Erythroblast (primary cell): ENCODE measurements around the gene SOX8.

Source experiments
- GATA1 ChIP-seq: IDR thresholded peaks from 2 replicates; pipeline ENCODE4 v1.6.1; 2011; ENCODE audit warnings: low read depth, mild to moderate bottlenecking, control low read depth, low read length, moderate library complexity
- POLR2A ChIP-seq: IDR thresholded peaks from 2 replicates; pipeline ENCODE4 v1.6.1; 2011; ENCODE audit warnings: mild to moderate bottlenecking, low read length

DNA sequence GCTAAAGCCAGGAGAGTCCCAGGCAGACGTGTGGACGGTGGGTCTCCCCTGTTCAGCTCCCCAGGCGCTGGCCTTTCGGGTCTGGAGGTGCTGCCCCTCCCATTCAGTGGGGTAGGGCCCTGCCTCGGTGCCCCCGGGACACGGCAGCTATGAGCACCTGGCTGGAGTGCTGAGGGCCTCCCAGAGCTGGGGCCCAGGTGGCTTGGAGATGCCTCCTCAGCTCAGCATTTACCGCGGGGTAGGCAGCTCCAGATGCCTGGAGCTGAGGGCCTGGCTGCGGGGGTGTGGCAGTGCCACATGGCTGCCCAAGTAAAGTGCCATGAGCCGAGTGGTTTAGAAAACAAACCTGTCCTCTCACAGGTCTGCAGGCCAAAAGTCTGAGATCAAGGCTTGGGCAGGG lies 19.5 kb downstream of the SOX8 start:
- TF ChIP-seq POLR2A (no peak), GATA1 (no peak)
